Cardiac muscle cell (in vitro differentiated cells and primary cell): ENCODE data around the gene CENPX. TPM values are rescaled to one million over a fixed set of nuclear protein-coding genes. Genes with fewer than 3 reads are reported as not detected.
A peak's percentile ranks its signal among the peaks of the same experiment; 100 is the strongest.

ENCODE experiments used
- DNase-seq, 2 donors: peaks; one replicate each; pipeline versions ENCODE4 v3.0.0 to v3.0.0-alpha.2; 2010 to 2017; ENCODE audit warnings: low read depth in 1 of 2, low spot score in 1 of 2
- H3K27ac ChIP-seq: fragments of 200-600 bp; sonication (generic); 2 replicates; pipeline ENCODE4 v1.5.1; 2016
- H3K27me3 ChIP-seq: fragments of 200-600 bp; sonication (generic); 2 replicates; pipeline ENCODE4 v1.6.0; 2016; ENCODE audit warnings: control low read depth
- H3K36me3 ChIP-seq: fragments of 200-600 bp; sonication (generic); 2 replicates; pipeline ENCODE4 v1.5.1; 2016; ENCODE audit warnings: control low read depth
- H3K4me1 ChIP-seq: fragments of 200-600 bp; sonication (generic); 2 replicates; pipeline ENCODE4 v1.8.1; 2017; ENCODE audit warnings: low read depth, mild to moderate bottlenecking, mixed run types
- H3K4me3 ChIP-seq: fragments of 200-600 bp; sonication (generic); 2 replicates; pipeline ENCODE4 v1.5.1; 2016; ENCODE audit warnings: mild to moderate bottlenecking
- H3K9me3 ChIP-seq: fragments of 200-600 bp; sonication (generic); 2 replicates; pipeline ENCODE4 v1.5.1; 2017; ENCODE audit warnings: low read depth, mild to moderate bottlenecking, control low read depth
- polyA plus RNA-seq: library from polyadenylated mRNA; unstranded; fragments of >200 nt; fragmentation: Nextera tagmentation; extraction: Ambion mirVana; gene quantifications from 2 replicates; pipeline ENCODE4 v1.2.1, GENCODE V29; 2016
- total RNA-seq: library from RNA; depleted of rRNA; stranded (reverse); fragments of >200 nt; gene quantifications from 2 replicates; pipeline ENCODE4 v1.2.3, GENCODE V29; 2016
- TF ChIP-seq, protein P1 (sequence below): IDR thresholded peaks from 2 replicates; pipeline ENCODE4 v1.5.1; 2012; ENCODE audit warnings: low read depth, mild to moderate bottlenecking, low read length

CENPX gene
- total and polyA plus RNA-seq, 2 experiments from 2014 or later: 82.9 to 129 TPM

- Histone ChIP-seq H3K27ac (peak within 1 kb of the TSS; percentile 16), H3K4me1 (peaks cover 4% of the 10 kb centered on the region), H3K27me3 (no peaks in the 10 kb centered on the region), H3K4me3 (peak within 1 kb of the TSS; percentile 77), H3K36me3 (no peaks in the 10 kb centered on the region), H3K9me3 (no peaks in the 10 kb centered on the region)
- peak; percentile 41 to 80 for DNase-seq
- TF ChIP-seq, protein P1, sequence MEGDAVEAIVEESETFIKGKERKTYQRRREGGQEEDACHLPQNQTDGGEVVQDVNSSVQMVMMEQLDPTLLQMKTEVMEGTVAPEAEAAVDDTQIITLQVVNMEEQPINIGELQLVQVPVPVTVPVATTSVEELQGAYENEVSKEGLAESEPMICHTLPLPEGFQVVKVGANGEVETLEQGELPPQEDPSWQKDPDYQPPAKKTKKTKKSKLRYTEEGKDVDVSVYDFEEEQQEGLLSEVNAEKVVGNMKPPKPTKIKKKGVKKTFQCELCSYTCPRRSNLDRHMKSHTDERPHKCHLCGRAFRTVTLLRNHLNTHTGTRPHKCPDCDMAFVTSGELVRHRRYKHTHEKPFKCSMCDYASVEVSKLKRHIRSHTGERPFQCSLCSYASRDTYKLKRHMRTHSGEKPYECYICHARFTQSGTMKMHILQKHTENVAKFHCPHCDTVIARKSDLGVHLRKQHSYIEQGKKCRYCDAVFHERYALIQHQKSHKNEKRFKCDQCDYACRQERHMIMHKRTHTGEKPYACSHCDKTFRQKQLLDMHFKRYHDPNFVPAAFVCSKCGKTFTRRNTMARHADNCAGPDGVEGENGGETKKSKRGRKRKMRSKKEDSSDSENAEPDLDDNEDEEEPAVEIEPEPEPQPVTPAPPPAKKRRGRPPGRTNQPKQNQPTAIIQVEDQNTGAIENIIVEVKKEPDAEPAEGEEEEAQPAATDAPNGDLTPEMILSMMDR: no peak
Observed at GRCh38 chr17:82031303-82031884, 8.7 kb upstream of the CENPX start, which contains the start of gene RAC3. Gene RAC3 (plus strand): TSS chr17:82031678. CDS start chr17:82031762, 84 bp downstream.

DNA sequence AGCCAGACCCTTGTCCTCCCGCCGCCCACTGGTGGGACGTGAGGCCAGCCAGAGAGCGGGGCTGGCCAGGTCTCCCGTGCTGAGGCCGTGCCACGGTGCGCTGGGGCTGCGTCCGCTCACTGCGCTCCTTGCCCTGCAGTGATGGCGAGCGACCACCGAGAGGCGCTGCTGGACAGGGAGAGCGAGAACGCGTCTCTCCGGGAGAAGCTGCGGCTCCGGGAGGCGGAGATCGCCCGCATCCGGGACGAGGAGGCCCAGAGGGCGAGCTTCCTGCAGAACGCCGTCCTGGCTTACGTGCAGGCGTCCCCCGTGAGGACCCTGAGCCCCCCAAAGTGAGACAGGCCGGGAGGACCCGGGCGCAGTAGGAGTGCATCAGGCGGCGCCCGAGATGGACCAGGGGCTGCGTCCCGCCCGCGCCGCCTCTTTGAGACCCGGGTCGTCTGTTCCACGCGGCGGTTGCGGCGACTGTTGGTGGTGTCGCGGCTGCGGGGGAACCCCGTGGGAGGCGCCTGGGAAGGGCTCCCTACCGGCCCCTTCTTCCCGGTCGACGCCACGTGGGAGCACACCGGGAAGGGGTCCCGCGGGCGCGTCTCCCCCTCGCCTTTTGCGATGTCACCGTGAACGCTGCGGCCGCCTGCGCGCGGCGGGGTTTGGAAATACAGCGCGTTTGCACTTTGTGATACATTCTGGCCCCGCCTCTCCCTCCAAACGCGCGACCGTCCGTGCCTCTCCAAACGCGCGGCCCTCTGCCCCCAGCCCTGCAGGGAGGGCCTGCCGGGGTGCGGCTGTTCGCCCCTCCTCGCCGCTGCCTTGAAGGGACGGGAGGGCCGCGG is 8.0 kb upstream of the CENPX start:
- Histone ChIP-seq H3K4me1 (no peaks in the 10 kb centered on the region), H3K4me3 (peak overlapping the region; percentile 77), H3K27ac (peak overlapping the region; percentile 16), H3K27me3 (no peaks in the 10 kb centered on the region), H3K9me3 (no peaks in the 10 kb centered on the region), H3K36me3 (no peaks in the 10 kb centered on the region)
- TF ChIP-seq, protein P1: peak; percentile 39
- peak; percentile 89 to 91 for DNase-seq

- H3K4me3 ChIP-seq: no peak overlapping the region
- TF ChIP-seq, protein P1: no peak
- H3K27ac ChIP-seq: no peak overlapping the region
- no peaks in the 10 kb centered on the region for H3K4me1 ChIP-seq
- H3K27me3 ChIP-seq: no peaks in the 10 kb centered on the region
- no peaks in the 10 kb centered on the region for H3K9me3 ChIP-seq
- no peak for DNase-seq
- no peaks in the 10 kb centered on the region for H3K36me3 ChIP-seq
Observed at GRCh38 chr17:82029990-82030469, 7.4 kb upstream of the CENPX start.

- no peak for DNase-seq
- Histone ChIP-seq H3K4me1 (no peaks in the 10 kb centered on the region), H3K27me3 (no peaks in the 10 kb centered on the region), H3K9me3 (no peaks in the 10 kb centered on the region), H3K36me3 (no peaks in the 10 kb centered on the region), H3K4me3 (no peak overlapping the region), H3K27ac (no peak overlapping the region)
- TF ChIP-seq, protein P1: no peak
Observed at GRCh38 chr17:82029391-82029790, 6.7 kb upstream of the CENPX start.

DNA sequence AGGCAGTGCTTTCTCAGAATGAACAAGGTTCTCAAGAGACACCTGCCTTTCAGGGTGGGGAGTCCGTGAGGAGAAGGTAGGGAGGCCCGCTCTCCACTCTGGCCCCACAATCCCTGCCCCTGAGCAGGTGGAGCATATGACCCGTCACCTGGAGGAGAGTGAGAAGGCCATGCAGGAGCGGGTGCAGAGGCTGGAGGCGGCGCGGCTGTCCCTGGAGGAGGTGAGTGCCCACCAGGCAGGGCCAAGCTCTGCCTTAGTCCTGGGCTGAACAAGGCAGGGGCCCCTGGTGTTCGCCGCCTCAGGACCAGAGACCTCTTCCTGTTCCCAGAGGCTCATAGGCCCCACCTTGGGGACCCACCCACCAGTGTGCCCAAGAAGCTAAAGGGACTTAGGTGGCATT is 6.3 kb upstream of the CENPX start:
- H3K27ac ChIP-seq: no peak overlapping the region
- H3K9me3 ChIP-seq: no peaks in the 10 kb centered on the region
- no peaks in the 10 kb centered on the region for H3K4me1 ChIP-seq
- TF ChIP-seq, protein P1: no peak
- no peaks in the 10 kb centered on the region for H3K36me3 ChIP-seq
- no peak overlapping the region for H3K4me3 ChIP-seq
- DNase-seq: no peak
- no peaks in the 10 kb centered on the region for H3K27me3 ChIP-seq
